A673 (cell line): Measurements from ENCODE around the gene ASTN2.

ENCODE experiments used
- EZH2 ChIP-seq: fragments of 200-600 bp; sonication (generic); IDR thresholded peaks from 2 replicates; pipeline ENCODE4 v1.6.1; 2017; ENCODE audit warnings: borderline replicate concordance, low read depth, mild to moderate bottlenecking, mixed read lengths, antibody characterized with exemption, low read length; ENCODE audit not compliant: poor library complexity, severe bottlenecking
- TF ChIP-seq, protein P1 (sequence below): fragments of 300-800, 200-600 bp; sonication (generic); conservative IDR thresholded peaks from 2 replicates; pipeline ENCODE4 v1.5.1; 2017; ENCODE audit warnings: low read depth, mild to moderate bottlenecking, antibody characterized with exemption, low read length, moderate library complexity, mixed read lengths

DNA sequence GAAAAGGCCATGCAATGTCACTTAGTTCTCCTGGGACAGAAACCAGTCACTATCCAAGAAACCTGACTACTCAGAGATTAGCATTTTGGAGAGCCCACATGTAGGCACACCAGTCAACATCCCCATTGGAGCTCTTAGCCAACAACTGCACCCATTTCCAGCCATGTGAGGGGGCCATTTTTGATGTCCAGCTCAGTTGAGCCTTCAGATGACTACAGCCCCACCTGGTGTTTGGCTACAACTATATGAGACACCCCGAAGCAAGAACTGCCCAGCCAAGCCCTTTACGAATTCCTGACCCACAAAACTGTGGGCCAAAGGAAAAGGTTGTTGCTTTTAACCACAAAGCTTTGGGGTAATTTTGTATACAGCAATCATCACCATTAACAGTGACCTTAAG, 300.1 kb downstream of the ASTN2 start:
- TF ChIP-seq, protein P1, sequence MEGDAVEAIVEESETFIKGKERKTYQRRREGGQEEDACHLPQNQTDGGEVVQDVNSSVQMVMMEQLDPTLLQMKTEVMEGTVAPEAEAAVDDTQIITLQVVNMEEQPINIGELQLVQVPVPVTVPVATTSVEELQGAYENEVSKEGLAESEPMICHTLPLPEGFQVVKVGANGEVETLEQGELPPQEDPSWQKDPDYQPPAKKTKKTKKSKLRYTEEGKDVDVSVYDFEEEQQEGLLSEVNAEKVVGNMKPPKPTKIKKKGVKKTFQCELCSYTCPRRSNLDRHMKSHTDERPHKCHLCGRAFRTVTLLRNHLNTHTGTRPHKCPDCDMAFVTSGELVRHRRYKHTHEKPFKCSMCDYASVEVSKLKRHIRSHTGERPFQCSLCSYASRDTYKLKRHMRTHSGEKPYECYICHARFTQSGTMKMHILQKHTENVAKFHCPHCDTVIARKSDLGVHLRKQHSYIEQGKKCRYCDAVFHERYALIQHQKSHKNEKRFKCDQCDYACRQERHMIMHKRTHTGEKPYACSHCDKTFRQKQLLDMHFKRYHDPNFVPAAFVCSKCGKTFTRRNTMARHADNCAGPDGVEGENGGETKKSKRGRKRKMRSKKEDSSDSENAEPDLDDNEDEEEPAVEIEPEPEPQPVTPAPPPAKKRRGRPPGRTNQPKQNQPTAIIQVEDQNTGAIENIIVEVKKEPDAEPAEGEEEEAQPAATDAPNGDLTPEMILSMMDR, result no peak
- TF ChIP-seq EZH2, result no peak
